GM23338 (cell line): ENCODE results near the gene PRSS33.

Source experiments
- CTCF ChIP-seq, 2 experiments: fragments of 200-600 bp in 1 of 2; sonication (generic) in 1 of 2; conservative IDR thresholded peaks; 2 replicates each; pipeline versions ENCODE4 v1.5.1 to v1.6.1; 2016 to 2017; ENCODE audit warnings: antibody characterized with exemption in 2 of 2, low read depth in 2 of 2, mild to moderate bottlenecking in 2 of 2, moderate library complexity in 1 of 2
- EZH2 ChIP-seq: fragments of 200-600 bp; sonication (generic); IDR thresholded peaks from one replicate; pipeline ENCODE4 v1.8.0; 2017; ENCODE audit warnings: antibody characterized with exemption, mild to moderate bottlenecking, low read depth; ENCODE audit not compliant: unreplicated experiment

GRCh38 chr16:2771496-2772402 is 15.6 kb downstream of the PRSS33 start:
- TF ChIP-seq CTCF (conservative IDR thresholded peaks at IDR 0.05; ENCODE audit: low read depth in 2 of 2) (no peak), EZH2 (no peak)
